Right forelimb (tissue), 1 donor: ENCODE data around the gene ART5.
A peak's percentile ranks its signal among the peaks of the same experiment; 100 is the strongest.
"Not testable (repeated sequence)": the region's sequence is repeated elsewhere in the genome, so short reads cannot be mapped to it uniquely, and the experiment has no call there.

Experiments
- DNase-seq: peaks from one replicate; pipeline ENCODE4 v3.0.0-alpha.2; 2018

ART5 gene

GRCh38 chr11:3641701-3642070, at the start of gene ART5:
TSS of gene ART5 (minus strand) at chr11:3641992. CDS start at chr11:3641862, 130 bp downstream.
- DNase-seq: no peak

- DNase-seq: no peak
These were observed 45.0 kb upstream of the ART5 start for GRCh38 chr11:3686751-3687150.

- DNase-seq: no peak
These were observed 44.1 kb upstream of the ART5 start for GRCh38 chr11:3685923-3686322.

GRCh38 chr11:3684819-3685172, 43.0 kb upstream of the ART5 start:
- DNase-seq: no peak

- no peak for DNase-seq
These were observed 42.5 kb upstream of the ART5 start for GRCh38 chr11:3684129-3684818.

GRCh38 chr11:3683039-3683438, 41.2 kb upstream of the ART5 start:
- DNase-seq: no peak

GRCh38 chr11:3679077-3679476, 37.3 kb upstream of the ART5 start:
- DNase-seq: no peak

GRCh38 chr11:3675971-3676370, 34.2 kb upstream of the ART5 start:
- DNase-seq: no peak

GRCh38 chr11:3674189-3674588, 32.4 kb upstream of the ART5 start:
- no peak for DNase-seq

- DNase-seq: peak; percentile 25
These were observed 29.8 kb upstream of the ART5 start, which contains the start of gene CHRNA10 for GRCh38 chr11:3671334-3672254. TSS of gene CHRNA10 (minus strand) at chr11:3671384. CDS start at chr11:3671312, 72 bp downstream.

- DNase-seq: no peak
These were observed 28.0 kb upstream of the ART5 start for GRCh38 chr11:3669742-3670183.

GRCh38 chr11:3669128-3669527, 27.3 kb upstream of the ART5 start:
- DNase-seq: no peak

GRCh38 chr11:3667149-3668035, 25.6 kb upstream of the ART5 start:
- DNase-seq: no peak

- DNase-seq: peak; percentile 26
These were observed 24.3 kb upstream of the ART5 start for GRCh38 chr11:3666023-3666530.

- DNase-seq: peak; percentile 3
These were observed 23.7 kb upstream of the ART5 start for GRCh38 chr11:3665336-3666022.

GRCh38 chr11:3664032-3664630, 22.3 kb upstream of the ART5 start:
- peak; percentile 10 for DNase-seq

GRCh38 chr11:3662856-3663255, 21.1 kb upstream of the ART5 start:
- DNase-seq: peak; percentile 6

GRCh38 chr11:3660960-3661359, 19.2 kb upstream of the ART5 start:
- peak; percentile 4 for DNase-seq

- peak; percentile 40 for DNase-seq
These were observed 18.1 kb upstream of the ART5 start for GRCh38 chr11:3659595-3660515.

- no peak for DNase-seq
These were observed 16.5 kb upstream of the ART5 start for GRCh38 chr11:3658252-3658651.

- DNase-seq: not testable (repeated sequence)
These were observed 15.5 kb upstream of the ART5 start for GRCh38 chr11:3657331-3657730.
